ENCODE data around the gene PLXNB2.

The PLXNB2 gene

GRCh38 chr22:50289942-50290630 lies 17.4 kb downstream of the PLXNB2 start:
- ATAC-seq = no peak
- no peak for TF ChIP-seq ARNTL (CRISPR knock-in tag; IDR thresholded peaks at IDR 0.05; ENCODE audit: borderline replicate concordance, low read depth)
- TF ChIP-seq, protein P1, sequence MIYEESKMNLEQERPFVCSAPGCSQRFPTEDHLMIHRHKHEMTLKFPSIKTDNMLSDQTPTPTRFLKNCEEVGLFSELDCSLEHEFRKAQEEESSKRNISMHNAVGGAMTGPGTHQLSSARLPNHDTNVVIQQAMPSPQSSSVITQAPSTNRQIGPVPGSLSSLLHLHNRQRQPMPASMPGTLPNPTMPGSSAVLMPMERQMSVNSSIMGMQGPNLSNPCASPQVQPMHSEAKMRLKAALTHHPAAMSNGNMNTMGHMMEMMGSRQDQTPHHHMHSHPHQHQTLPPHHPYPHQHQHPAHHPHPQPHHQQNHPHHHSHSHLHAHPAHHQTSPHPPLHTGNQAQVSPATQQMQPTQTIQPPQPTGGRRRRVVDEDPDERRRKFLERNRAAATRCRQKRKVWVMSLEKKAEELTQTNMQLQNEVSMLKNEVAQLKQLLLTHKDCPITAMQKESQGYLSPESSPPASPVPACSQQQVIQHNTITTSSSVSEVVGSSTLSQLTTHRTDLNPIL (CRISPR knock-in tag; IDR thresholded peaks at IDR 0.05; ENCODE audit: low read depth) = no peak
- TF ChIP-seq, protein P2, sequence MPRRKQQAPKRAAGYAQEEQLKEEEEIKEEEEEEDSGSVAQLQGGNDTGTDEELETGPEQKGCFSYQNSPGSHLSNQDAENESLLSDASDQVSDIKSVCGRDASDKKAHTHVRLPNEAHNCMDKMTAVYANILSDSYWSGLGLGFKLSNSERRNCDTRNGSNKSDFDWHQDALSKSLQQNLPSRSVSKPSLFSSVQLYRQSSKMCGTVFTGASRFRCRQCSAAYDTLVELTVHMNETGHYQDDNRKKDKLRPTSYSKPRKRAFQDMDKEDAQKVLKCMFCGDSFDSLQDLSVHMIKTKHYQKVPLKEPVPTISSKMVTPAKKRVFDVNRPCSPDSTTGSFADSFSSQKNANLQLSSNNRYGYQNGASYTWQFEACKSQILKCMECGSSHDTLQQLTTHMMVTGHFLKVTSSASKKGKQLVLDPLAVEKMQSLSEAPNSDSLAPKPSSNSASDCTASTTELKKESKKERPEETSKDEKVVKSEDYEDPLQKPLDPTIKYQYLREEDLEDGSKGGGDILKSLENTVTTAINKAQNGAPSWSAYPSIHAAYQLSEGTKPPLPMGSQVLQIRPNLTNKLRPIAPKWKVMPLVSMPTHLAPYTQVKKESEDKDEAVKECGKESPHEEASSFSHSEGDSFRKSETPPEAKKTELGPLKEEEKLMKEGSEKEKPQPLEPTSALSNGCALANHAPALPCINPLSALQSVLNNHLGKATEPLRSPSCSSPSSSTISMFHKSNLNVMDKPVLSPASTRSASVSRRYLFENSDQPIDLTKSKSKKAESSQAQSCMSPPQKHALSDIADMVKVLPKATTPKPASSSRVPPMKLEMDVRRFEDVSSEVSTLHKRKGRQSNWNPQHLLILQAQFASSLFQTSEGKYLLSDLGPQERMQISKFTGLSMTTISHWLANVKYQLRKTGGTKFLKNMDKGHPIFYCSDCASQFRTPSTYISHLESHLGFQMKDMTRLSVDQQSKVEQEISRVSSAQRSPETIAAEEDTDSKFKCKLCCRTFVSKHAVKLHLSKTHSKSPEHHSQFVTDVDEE (CRISPR knock-in tag; IDR thresholded peaks at IDR 0.05) = no peak
- no peak for TF ChIP-seq POU6F1 (CRISPR knock-in tag; IDR thresholded peaks at IDR 0.05; ENCODE audit: borderline replicate concordance, low read depth)
- TF ChIP-seq ZNF565 (CRISPR knock-in tag; conservative IDR thresholded peaks at IDR 0.05; ENCODE audit: low read depth) = no peak
- no peak for TF ChIP-seq ZNF8 (CRISPR knock-in tag; IDR thresholded peaks at IDR 0.05)
- TF ChIP-seq RARB (CRISPR knock-in tag; IDR thresholded peaks at IDR 0.05) = no peak
- TF ChIP-seq ESRRG (CRISPR knock-in tag; IDR thresholded peaks at IDR 0.05) = no peak
- TF ChIP-seq, protein P3, sequence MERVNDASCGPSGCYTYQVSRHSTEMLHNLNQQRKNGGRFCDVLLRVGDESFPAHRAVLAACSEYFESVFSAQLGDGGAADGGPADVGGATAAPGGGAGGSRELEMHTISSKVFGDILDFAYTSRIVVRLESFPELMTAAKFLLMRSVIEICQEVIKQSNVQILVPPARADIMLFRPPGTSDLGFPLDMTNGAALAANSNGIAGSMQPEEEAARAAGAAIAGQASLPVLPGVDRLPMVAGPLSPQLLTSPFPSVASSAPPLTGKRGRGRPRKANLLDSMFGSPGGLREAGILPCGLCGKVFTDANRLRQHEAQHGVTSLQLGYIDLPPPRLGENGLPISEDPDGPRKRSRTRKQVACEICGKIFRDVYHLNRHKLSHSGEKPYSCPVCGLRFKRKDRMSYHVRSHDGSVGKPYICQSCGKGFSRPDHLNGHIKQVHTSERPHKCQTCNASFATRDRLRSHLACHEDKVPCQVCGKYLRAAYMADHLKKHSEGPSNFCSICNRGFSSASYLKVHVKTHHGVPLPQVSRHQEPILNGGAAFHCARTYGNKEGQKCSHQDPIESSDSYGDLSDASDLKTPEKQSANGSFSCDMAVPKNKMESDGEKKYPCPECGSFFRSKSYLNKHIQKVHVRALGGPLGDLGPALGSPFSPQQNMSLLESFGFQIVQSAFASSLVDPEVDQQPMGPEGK (CRISPR knock-in tag; IDR thresholded peaks at IDR 0.05; ENCODE audit: borderline replicate concordance) = no peak
- no peak for TF ChIP-seq TOX (CRISPR knock-in tag; IDR thresholded peaks at IDR 0.05; ENCODE audit: borderline replicate concordance)
- TF ChIP-seq OSR1 (CRISPR knock-in tag; IDR thresholded peaks at IDR 0.05) = no peak
- no peak for TF ChIP-seq ZC3H10 (CRISPR knock-in tag; IDR thresholded peaks at IDR 0.05)
- TF ChIP-seq, protein P4, sequence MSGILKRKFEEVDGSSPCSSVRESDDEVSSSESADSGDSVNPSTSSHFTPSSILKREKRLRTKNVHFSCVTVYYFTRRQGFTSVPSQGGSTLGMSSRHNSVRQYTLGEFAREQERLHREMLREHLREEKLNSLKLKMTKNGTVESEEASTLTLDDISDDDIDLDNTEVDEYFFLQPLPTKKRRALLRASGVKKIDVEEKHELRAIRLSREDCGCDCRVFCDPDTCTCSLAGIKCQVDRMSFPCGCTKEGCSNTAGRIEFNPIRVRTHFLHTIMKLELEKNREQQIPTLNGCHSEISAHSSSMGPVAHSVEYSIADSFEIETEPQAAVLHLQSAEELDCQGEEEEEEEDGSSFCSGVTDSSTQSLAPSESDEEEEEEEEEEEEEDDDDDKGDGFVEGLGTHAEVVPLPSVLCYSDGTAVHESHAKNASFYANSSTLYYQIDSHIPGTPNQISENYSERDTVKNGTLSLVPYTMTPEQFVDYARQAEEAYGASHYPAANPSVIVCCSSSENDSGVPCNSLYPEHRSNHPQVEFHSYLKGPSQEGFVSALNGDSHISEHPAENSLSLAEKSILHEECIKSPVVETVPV (CRISPR knock-in tag; IDR thresholded peaks at IDR 0.05) = no peak
- TF ChIP-seq TCF4 (CRISPR knock-in tag; IDR thresholded peaks at IDR 0.05; ENCODE audit: borderline replicate concordance) = no peak
- no peak for TF ChIP-seq SNAI2 (CRISPR knock-in tag; IDR thresholded peaks at IDR 0.05)
- no peak for TF ChIP-seq ZFP3 (CRISPR knock-in tag; IDR thresholded peaks at IDR 0.05)
- no peak for TF ChIP-seq ZFP30 (CRISPR knock-in tag; IDR thresholded peaks at IDR 0.05)
- TF ChIP-seq ISL1 (CRISPR knock-in tag; IDR thresholded peaks at IDR 0.05) = no peak

GRCh38 chr22:50289151-50289941 lies 18.1 kb downstream of the PLXNB2 start:
- no peak for TF ChIP-seq ZNF70 (CRISPR knock-in tag; IDR thresholded peaks at IDR 0.05)
- TF ChIP-seq ARNTL (CRISPR knock-in tag; IDR thresholded peaks at IDR 0.05; ENCODE audit: borderline replicate concordance, low read depth) = no peak
- TF ChIP-seq TOX (CRISPR knock-in tag; IDR thresholded peaks at IDR 0.05; ENCODE audit: borderline replicate concordance) = no peak
- TF ChIP-seq, protein P2 (CRISPR knock-in tag; IDR thresholded peaks at IDR 0.05) = no peak
- TF ChIP-seq ZFP30 (CRISPR knock-in tag; IDR thresholded peaks at IDR 0.05) = no peak
- no peak for TF ChIP-seq ZNF8 (CRISPR knock-in tag; IDR thresholded peaks at IDR 0.05)
- TF ChIP-seq, protein P3 (CRISPR knock-in tag; IDR thresholded peaks at IDR 0.05; ENCODE audit: borderline replicate concordance) = no peak
- TF ChIP-seq ZC3H10 (CRISPR knock-in tag; IDR thresholded peaks at IDR 0.05) = no peak
- TF ChIP-seq ESRRG (CRISPR knock-in tag; IDR thresholded peaks at IDR 0.05) = no peak
- no peak for TF ChIP-seq ZNF565 (CRISPR knock-in tag; conservative IDR thresholded peaks at IDR 0.05; ENCODE audit: low read depth)
- TF ChIP-seq, protein P1 (CRISPR knock-in tag; IDR thresholded peaks at IDR 0.05; ENCODE audit: low read depth) = no peak
- TF ChIP-seq CSDC2 (CRISPR knock-in tag; IDR thresholded peaks at IDR 0.05) = no peak
- TF ChIP-seq ISL1 (CRISPR knock-in tag; IDR thresholded peaks at IDR 0.05) = no peak
- ATAC-seq = no peak
